ENCODE results near the gene VSX1.

The VSX1 gene

GRCh38 chr20:25085756-25086495 is 4.0 kb upstream of the VSX1 start:
- no peak for DNase-seq

- DNase-seq = no peak
Observed at GRCh38 chr20:25084626-25085187, 2.8 kb upstream of the VSX1 start.

DNA sequence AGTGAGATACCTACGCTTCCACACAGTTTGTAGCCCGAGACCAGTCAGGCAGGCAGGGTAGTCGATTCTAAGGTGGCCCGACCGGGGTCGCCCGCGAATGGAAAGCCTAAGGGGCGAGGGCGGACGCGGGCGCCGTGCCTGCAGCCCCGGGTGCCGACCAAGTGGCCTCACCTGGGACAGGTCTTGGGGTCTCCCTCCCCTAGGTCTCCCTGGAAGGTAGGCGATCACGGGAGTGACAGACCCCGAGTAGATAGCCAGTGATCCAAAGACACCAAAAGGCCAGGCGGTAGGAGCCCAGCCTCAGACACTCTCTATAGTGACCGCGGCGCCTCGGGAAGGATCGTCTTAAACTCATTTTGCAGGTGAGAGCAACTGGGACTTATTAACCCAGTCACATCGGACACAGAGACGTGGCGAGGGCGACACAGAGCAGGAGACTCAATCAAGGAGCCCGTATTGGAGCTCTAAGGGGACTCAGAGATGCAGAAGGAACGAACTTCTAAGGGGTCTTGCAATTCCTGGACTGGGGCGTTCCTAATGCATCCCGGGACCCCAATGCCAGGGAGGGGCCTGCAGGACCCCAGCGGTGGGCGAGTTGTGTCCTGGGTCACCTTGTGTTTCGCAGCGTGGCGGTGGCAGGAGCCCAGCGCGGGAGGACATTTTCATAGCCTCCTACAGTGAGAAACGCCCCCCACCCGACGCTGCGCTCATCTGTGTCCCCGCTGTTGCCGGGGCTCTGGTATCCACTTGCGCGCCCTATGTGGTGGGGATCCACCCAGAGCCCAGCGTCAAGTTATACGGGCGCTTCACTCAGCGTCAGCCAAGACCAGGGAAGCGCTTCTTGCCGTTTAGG is 2.1 kb upstream of the VSX1 start:
- DNase-seq = peak; percentile 23

GRCh38 chr20:25083141-25083772 is 1.3 kb upstream of the VSX1 start:
- DNase-seq = peak; percentile 23

GRCh38 chr20:25082498-25082873 is 545 bp upstream of the VSX1 start:
- peak; percentile 22 for DNase-seq

GRCh38 chr20:25081065-25081729 is 744 bp downstream of the VSX1 start:
- peak; percentile 73 for DNase-seq

GRCh38 chr20:25079171-25079570 is 2.8 kb downstream of the VSX1 start:
- DNase-seq = no peak

GRCh38 chr20:25078662-25079061 is 3.3 kb downstream of the VSX1 start:
- peak; percentile 13 for DNase-seq

DNA sequence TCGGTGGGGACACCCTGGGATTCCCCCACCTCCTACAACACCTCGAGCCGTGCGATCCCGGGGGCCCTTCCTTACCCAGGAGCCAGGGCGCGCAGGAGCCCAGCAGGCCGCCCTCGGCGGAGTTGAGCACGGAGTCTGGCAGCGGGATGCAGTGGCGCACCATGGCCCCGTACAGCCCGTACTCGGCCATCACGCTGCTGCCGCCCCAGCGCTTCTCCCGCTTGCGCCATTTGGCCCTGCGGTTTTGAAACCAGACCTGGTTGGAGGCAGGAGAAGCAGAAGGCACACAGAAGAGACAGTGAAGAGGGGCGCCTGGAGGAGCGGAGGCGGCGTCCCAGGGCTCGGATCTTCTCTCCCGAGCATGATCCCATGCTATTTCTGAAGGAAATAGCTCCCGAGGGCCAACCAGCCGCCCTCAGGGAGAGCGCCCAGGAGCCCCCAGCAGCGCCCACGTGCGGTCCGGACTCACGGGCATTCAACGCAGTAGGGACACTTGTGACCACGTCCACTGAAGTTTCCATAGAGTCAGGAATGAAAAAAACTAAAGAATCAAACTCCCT is 4.3 kb downstream of the VSX1 start:
- DNase-seq = peak; percentile 26

DNA sequence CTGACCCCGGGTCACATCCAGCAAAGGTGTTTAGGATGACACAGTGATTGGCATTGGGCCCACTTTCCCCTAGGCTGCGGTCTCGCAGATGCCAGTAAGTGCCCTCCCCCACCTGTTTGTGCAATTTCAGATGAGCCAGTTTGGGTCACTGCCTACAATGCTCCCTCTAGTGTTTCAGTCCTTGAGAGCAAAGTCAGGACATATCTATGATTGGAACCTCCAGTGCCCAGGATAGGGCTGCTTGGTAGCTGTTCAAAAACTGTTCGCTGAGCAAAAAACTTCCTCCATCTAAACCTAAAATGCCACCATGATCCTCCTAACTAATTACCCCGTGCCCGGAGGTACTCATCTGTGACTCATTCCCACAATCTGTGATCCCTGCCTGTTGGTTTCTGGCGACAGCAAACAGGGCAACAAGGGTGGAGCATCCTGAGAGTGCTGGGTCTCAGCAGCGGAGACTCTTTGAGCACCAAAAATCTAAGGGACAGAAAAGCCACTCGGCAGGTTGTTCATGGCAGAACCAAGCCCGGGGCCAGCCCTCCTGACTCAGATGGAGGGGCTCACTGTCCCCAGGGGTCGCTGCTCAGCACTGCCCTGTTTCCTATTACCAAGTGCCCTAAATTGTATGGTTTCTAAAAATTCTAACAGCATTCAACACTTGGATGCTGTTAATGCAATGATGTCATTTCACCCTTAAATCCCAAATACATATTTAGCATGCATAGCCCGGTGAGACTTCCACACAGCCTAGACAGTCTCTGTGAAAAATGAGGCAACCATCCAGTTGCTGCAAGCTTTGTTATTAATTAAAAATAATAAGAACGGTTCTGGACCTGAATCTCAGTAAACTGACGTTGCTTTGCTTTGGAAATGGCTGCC is 5.0 kb downstream of the VSX1 start:
- DNase-seq = peak; percentile 34

DNA sequence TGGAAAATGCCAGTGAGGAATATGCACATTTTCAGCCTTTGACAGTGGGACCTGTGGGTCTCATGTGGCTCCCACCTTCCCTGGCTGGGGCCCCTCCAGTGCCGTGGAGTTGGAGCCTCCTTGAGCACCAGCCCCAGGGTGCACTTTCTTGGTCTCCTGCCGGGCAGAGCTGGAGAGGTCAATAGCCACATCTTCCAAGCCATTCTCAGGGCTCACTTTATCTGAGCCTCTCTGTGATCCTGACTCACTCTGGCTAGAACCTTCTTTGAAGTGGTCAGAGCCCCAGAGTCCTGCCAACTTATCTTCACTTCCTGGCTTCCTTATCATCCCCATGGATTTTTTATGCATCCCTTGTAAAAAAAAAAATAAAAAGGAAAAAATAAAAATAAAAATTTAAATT is 5.7 kb downstream of the VSX1 start:
- DNase-seq = peak; percentile 9

- DNase-seq = no peak
Observed at GRCh38 chr20:25073544-25073943, 8.4 kb downstream of the VSX1 start.

- peak; percentile 7 for DNase-seq
Observed at GRCh38 chr20:25072226-25072811, 9.6 kb downstream of the VSX1 start.

- peak; percentile 16 for DNase-seq
Observed at GRCh38 chr20:25071734-25072133, 10.2 kb downstream of the VSX1 start.

GRCh38 chr20:25070821-25071473 is 11.0 kb downstream of the VSX1 start:
- peak; percentile 13 for DNase-seq

DNA sequence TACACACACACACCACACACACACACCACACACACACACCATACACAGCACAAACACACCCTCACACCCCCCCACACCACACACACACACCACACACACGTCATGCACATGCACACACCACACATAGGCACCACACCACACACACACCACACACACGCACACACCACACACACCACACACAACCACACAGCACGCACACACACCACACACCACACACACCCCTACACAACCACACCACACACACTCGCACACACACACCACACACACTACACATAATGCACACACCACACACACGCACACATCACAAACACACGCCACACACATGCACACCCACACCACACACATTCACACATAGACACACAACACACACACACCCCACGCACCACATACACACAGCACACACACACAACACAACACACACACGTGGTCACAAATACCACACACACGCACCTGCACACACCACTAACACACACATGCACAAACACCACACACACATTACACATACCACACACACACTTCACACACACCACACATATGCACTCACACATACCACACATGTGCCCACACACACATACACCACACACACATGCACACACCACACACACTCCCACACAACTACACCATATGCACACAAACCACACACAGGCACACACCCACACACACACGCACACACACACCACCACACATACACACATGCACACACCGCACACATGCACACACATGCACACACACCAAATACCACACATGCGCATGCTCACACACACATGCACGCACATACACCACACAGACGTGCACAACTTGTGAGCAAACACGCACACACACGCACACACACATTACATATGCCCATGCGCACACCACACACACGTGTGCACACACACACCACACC is 14.6 kb downstream of the VSX1 start:
- no peak for DNase-seq

DNA sequence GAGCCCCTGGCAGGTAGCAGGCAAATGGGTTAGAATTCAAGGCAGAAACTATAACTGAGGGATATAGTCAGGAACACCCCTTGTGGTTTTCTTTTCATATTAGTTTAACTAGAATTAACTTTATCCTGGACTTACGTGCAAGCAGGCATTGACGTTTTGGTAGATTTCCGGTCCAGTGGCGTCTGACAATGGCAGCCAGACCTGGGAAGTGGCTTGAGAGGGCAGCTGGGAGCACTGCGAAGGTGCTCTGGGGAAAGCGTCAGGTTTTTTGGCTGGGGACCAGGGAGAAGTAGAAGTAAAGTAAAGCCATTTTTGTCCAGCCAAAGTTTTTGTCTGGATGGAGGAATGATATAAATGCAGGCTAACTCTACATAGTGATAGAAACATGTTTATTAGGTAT is 15.6 kb downstream of the VSX1 start:
- DNase-seq = no peak

DNA sequence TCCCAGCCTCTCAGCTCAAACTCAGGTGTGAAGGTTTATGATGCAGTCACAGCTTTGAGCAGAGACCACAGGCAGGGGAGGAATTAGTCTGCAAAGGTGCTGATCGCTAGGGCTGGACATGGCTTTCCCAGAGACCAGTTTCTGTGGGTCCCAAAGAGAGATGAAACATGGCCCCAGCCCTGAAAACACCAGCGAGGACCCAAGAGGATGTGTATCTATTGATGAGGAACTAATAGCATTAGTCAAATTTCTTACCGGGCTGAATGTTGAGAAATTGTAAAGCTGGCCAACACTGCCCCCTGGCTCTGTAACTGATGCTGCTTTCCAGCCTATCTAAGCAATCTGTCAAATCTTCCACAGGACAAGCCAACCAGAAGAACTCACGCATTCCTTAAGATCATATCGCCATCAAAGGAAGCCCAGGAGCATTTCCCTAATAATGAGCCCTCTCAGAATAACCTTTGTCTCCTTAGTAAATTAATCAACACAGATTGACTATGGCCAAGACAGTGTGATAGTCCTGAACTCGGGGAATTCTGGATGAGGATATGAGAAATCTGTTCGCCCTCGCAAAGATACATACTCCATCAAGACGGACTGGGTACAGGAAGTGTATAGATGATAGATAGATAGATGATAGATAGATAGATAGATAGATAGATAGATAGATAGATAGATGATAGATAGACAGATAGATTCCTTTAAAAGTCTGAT is 16.2 kb downstream of the VSX1 start:
- DNase-seq = peak; percentile 69

All from stimulated activated CD8-positive, alpha-beta memory T cell treated with anti-CD3 and anti-CD28 coated beads, Interleukin-4, amount 100 ng/mL, for 48 hours (primary cell).